HG03108 (cell line): ENCODE data around the gene SETMAR.
"Not testable (repeated sequence)": the region's sequence is repeated elsewhere in the genome, so short reads cannot be mapped to it uniquely, and the experiment has no call there.

Experiments used
- ATAC-seq: cut with Tn5 transposase; IDR thresholded peaks from one replicate; pipeline ENCODE4 v1.9.1; 2021; ENCODE audit warnings: moderate library complexity; ENCODE audit not compliant: unreplicated experiment

Gene SETMAR

GRCh38 chr3:4313606-4314293, 10.6 kb downstream of the SETMAR start:
- no peak for ATAC-seq

- no peak for ATAC-seq
These were observed 11.5 kb downstream of the SETMAR start for GRCh38 chr3:4314688-4315087.

- no peak for ATAC-seq
These were observed 17.1 kb downstream of the SETMAR start for GRCh38 chr3:4320096-4320911.

- ATAC-seq, result no peak
These were observed 18.6 kb downstream of the SETMAR start for GRCh38 chr3:4321732-4322131.

- ATAC-seq, result no peak
These were observed 19.5 kb downstream of the SETMAR start for GRCh38 chr3:4322635-4323034.

GRCh38 chr3:4323246-4324027, 20.3 kb downstream of the SETMAR start:
- ATAC-seq, result no peak

GRCh38 chr3:4326868-4327267, 23.7 kb downstream of the SETMAR start:
- ATAC-seq, result no peak

GRCh38 chr3:4329806-4330205, 26.6 kb downstream of the SETMAR start:
- ATAC-seq, result not testable (repeated sequence)

- no peak for ATAC-seq
These were observed 28.9 kb downstream of the SETMAR start for GRCh38 chr3:4332111-4332510.

- ATAC-seq, result no peak
These were observed 29.4 kb downstream of the SETMAR start for GRCh38 chr3:4332574-4332973.

- ATAC-seq, result no peak
These were observed 29.8 kb downstream of the SETMAR start for GRCh38 chr3:4332991-4333390.

GRCh38 chr3:4334548-4334947, 31.4 kb downstream of the SETMAR start:
- no peak for ATAC-seq

GRCh38 chr3:4335840-4336562, 32.8 kb downstream of the SETMAR start:
- no peak for ATAC-seq

- no peak for ATAC-seq
These were observed 33.8 kb downstream of the SETMAR start for GRCh38 chr3:4336850-4337546.

- no peak for ATAC-seq
These were observed 35.6 kb downstream of the SETMAR start for GRCh38 chr3:4338751-4339150.

GRCh38 chr3:4340077-4340410, 36.9 kb downstream of the SETMAR start:
- ATAC-seq, result no peak

GRCh38 chr3:4340411-4341335, 37.5 kb downstream of the SETMAR start:
- no peak for ATAC-seq

- ATAC-seq, result no peak
These were observed 38.1 kb downstream of the SETMAR start for GRCh38 chr3:4341336-4341675.

- no peak for ATAC-seq
These were observed 40.1 kb downstream of the SETMAR start for GRCh38 chr3:4343258-4343657.

GRCh38 chr3:4350789-4351163, 47.6 kb downstream of the SETMAR start:
- ATAC-seq, result peak; percentile 86
